ENCODE measurements around the gene HNRNPD.
A peak's percentile ranks its signal among the peaks of the same experiment; 100 is the strongest.
"Not testable (repeated sequence)": the region's sequence is repeated elsewhere in the genome, so short reads cannot be mapped to it uniquely, and the experiment has no call there.

HNRNPD gene

DNA sequence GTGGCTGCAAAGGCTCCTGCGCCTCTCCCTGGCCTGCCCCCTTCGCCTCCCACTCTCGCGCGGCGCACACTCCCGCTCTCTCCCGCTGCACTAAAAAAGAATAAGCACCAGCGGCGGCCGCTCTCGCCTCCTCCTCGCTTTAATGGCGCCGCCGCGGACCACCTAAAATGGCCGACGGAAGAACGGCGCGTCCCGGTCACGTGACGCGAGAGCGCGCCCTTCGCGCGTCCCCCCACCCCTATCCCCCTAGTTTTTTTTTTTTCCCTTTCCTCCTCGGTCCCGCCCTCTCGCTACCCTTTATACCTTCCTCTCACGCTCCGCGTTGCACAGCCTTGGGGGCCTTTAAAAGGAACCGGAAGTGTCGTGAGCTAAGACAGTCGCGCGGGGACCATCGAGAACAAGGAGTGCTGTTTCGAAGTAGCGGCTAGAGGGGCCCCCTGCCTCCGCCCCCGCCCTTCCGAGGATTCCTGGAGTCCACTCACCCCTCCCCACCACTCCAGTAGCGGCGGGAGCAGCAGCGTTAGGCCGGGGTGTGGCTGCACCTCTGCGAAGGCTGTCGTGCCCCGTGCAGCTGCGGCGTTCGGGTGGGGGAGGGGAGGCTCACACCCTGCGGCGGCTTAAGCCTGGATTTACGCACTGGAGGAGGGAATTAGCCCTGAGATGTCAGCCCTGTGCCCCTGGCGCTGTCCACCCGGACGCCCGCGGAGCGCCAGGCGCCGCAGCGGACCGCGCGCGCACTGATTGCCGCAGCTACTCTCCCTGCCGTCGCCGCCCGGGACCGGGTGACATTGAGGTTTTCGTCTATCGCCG lies at the start of gene HNRNPD:
Gene HNRNPD (minus strand): TSS at position 176 of the 810 bp plus-strand sequence. CDS start 313 bp downstream, outside the sequence.
- FAIRE-seq (peak; percentile 91), DNase-seq (ENCODE audit: low spot score) (peak; percentile 98)

GRCh38 chr4:82422616-82423015 lies 48.8 kb upstream of the HNRNPD start:
- FAIRE-seq (no peak), DNase-seq (ENCODE audit: low spot score) (no peak)

DNA sequence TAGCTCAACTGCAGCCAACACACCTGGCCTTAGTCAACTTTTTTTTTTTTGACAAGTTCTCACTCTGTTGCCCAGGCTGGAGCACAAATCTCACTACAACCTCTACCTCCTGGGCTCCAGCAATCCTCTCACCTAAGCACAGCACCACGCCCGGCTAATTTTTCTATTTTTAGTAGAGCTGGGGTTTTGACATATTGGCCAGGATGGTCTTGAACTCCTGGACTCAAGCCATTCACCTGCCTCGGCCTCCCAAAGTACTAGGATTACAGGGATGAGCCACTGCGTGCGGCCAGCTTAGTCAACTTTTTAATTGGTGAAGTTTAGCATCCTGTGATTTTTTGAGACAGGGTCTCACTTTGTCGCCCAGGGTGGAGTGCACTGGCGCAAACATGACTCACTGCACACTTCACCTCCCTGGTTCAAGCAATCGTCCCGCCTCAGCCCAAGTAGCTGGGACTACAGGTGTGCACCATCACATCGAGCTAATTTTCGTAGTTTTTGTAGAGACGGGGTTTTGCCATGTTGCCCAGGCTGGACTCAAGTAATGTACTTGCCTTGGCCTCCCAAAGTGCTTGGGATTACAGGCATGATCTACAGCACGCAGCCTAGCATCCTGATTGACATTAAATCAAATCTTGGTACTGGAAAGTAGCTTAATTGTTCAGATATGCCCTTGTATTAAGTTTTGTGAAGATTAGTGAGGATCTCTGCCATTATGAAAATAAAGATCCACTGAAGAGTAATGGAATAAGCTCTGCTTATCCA lies 48.2 kb upstream of the HNRNPD start:
- DNase-seq (ENCODE audit: low spot score) = no peak

GRCh38 chr4:82419451-82419850 lies 45.7 kb upstream of the HNRNPD start:
- DNase-seq (ENCODE audit: low spot score) = no peak
- no peak for FAIRE-seq

More for the DNA sequence above, 48.2 kb upstream of the HNRNPD start:
- no peak for FAIRE-seq

DNA sequence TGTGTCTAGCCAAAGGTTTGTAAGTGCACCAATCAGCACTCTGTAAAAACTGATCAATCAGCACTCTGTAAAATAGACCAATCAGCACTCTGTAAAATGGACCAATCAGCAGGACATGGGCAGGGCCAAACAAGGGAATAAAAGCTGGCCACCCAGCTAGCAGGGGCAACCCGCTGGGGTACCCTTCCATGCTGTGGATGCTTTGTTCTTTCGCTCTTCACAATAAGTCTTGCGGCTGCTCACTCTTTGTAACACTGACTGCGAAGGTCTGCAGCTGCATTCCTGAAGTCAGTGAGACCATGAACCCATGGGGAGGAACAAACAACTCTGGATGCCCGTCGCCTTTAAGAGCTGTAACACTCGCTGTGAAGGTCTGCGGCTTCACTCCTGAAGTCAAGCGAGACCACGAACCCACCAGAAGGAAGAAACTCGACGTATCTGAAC lies 42.2 kb upstream of the HNRNPD start:
- DNase-seq (ENCODE audit: low spot score) (no peak), FAIRE-seq (no peak)

DNA sequence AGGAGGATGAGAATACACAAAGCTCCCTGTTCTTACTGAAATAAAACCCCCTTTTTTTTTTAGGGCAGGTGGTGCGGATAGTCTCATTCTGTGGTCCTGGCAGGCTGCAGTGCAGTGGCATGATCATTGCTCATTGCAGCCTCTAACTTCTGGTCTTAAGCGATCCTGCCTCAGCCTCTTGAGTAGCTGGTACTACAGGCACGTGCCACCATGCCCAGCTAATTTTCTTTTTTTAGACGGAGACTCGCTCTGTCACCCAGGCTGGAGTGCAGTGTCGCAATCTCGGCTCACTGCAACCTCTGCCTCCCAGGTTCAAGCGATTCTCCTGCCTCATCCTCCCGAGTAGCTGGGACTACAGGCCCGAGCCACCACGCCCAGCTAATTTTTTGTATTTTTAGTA lies 41.3 kb upstream of the HNRNPD start:
- FAIRE-seq; DNase-seq (ENCODE audit: low spot score): not testable (repeated sequence)

DNA sequence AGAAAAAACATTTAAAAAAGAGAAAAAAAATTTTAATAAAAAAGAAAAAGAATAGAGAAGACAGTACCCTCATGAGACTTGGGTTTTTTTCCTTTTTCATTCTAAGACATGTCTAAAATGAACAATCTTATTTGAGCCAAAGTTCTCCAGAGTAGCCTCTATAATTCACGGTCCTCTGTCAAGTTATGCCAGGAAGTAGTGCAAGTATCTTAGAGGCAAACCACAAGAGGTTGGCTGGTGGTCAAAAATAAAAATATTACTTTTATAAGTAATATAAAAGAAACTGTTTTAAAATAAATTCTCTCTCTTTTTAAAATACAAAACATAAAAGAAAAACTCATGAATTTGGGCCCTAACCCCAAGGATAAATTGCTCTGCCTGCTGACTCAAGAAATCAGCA lies 29.9 kb upstream of the HNRNPD start:
- DNase-seq (ENCODE audit: low spot score) (no peak), FAIRE-seq (no peak)

DNA sequence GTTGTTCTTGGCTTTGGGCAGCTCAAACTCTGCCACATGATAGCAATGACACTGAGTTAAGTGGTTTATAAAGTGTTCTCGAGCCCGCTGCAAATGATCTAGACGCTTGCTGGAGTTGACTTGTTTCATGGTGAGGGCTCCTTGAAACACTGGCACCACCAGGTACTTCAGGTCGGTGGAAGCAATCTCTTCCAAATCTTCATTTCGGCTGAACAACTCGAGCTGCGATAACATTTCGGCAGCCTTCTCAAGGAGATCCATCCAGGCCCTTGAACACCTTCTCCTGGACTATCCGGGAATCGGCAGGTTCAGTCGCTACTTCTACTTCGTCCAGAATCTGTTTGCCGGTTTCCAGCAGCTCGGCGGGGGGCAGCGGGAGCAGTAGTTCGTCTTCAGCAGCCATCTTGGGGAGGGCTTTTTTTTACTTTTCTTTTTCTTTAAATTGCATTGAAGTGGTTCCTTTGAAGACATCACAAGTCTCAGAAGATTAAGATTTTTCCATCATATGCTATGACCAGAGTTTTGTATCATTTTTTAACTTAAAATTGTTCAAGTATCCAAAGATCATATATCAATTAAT lies 28.5 kb upstream of the HNRNPD start:
- no peak for FAIRE-seq

DNA sequence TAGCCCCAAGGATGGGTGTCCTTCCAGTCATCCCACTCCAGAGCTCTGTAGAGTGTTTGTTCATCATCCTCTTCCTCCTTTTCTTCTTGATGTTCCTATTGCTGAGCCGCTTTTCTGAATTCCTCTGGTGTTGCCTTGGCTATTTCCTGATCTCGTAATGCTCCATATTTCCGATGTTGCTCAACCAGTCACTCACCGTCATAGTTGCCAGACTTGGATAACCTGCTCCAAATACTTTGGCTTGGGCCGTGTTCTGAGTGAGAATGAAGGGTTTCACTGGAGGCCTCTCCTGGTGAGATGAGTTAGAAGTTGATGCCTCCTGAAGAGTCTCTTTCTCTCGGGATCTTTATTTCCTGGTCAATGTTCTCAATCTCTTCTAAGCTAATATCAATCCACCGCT lies 27.8 kb upstream of the HNRNPD start:
- no peak for FAIRE-seq
- DNase-seq (ENCODE audit: low spot score) = no peak

More for the DNA sequence above, 28.5 kb upstream of the HNRNPD start:
- DNase-seq (ENCODE audit: low spot score) = no peak

- DNase-seq (ENCODE audit: low spot score) (no peak), FAIRE-seq (no peak)
Observed at GRCh38 chr4:82398263-82398662, 24.5 kb upstream of the HNRNPD start.

DNA sequence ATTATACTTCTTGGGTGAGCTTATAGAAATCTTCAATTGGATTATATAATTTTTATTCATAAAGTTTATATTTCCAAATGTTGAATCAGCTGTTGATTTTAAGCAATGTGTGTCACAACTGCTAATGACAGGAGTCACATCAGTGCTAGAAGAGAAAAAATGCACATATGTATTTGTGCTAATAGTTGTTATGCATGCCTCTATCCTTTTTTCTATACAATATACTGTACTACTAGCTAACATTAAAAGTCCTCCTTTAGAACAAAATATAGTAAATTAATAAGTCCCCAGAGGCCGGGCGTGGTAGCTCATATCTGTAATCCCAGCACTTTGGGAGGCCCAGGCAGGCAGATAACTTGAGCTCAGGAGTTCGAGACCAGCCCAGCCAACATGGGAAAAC lies 23.7 kb upstream of the HNRNPD start:
- DNase-seq (ENCODE audit: low spot score) (no peak), FAIRE-seq (no peak)

- no peak for FAIRE-seq
- peak; percentile 24 for DNase-seq (ENCODE audit: low spot score)
Observed at GRCh38 chr4:82394896-82395295, 21.1 kb upstream of the HNRNPD start.

- DNase-seq (ENCODE audit: low spot score); FAIRE-seq: not testable (repeated sequence)
Observed at GRCh38 chr4:82390061-82390460, 16.3 kb upstream of the HNRNPD start.

- FAIRE-seq (no peak), DNase-seq (ENCODE audit: low spot score) (no peak)
Observed at GRCh38 chr4:82388405-82388804, 14.6 kb upstream of the HNRNPD start.

DNA sequence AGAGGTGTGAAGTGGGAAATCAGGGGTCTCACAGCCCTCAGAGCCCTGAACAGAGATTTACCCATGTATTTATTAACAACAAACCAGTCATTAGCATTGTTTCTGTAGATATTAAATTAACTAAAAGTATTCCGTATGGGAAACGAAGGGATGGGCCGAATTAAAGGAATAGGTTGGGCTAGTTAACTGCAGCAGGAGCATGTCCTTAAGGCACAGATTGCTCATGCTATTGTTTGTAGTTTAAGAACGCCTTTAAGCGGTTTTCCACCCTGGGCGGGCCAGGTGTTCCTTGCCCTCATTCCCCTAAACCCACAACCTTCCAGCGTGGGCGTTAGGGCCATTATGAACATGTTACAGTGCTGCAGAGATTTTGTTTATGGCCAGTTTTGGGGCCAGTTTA lies 12.5 kb upstream of the HNRNPD start:
- not testable (repeated sequence) for FAIRE-seq

GRCh38 chr4:82382751-82383150 lies 9.0 kb upstream of the HNRNPD start:
- DNase-seq (ENCODE audit: low spot score) = no peak
- FAIRE-seq = no peak

More for the DNA sequence above, 12.5 kb upstream of the HNRNPD start:
- DNase-seq (ENCODE audit: low spot score) = not testable (repeated sequence)

- DNase-seq (ENCODE audit: low spot score) (no peak), FAIRE-seq (no peak)
Observed at GRCh38 chr4:82381661-82382296, 8.0 kb upstream of the HNRNPD start.

DNA sequence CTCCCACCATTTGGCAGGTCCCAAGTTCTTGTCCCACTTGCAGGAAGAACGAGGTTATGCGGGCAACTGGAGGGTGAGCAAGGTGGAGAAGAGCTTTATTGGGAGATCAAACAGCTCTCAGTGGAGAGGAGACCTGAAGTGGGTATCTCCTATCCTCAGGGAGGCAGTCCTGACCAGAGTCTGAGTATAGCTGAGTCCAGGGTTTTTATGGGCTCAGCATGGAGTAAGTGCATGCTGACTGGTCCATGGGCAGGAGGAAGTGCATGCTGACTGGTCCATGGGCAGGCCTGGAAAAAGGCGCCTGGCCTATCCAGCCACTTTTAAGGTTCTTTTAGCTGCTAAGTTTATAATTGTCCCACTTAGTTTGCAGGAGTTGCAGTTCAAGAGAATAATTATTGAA lies 7.4 kb upstream of the HNRNPD start:
- FAIRE-seq (no peak), DNase-seq (ENCODE audit: low spot score) (no peak)

- FAIRE-seq = no peak
Observed at GRCh38 chr4:82380831-82381230, 7.0 kb upstream of the HNRNPD start.

GRCh38 chr4:82380344-82380743 lies 6.6 kb upstream of the HNRNPD start:
- DNase-seq (ENCODE audit: low spot score) (no peak), FAIRE-seq (no peak)

More at GRCh38 chr4:82380831-82381230, 7.0 kb upstream of the HNRNPD start:
- no peak for DNase-seq (ENCODE audit: low spot score)

DNA sequence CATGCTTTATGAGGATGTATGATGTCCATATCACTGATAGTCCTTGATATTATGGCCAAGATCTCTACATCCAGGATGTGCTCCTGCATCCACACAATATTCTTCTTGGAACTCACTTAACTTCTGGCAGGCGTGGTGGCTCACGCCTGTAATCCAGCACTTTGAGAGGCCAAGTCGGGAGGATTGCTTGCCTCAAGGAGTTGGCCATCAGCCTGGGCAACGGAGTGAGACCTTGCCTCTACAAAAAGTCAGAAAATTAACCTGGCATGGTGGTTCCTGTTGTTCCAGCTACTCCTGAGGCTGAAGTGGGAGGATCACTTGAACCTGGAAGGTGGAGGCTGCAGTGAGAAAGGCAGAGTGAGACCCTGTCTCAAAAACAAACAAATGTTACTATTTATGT lies 2.3 kb upstream of the HNRNPD start:
- no peak for FAIRE-seq
- DNase-seq (ENCODE audit: low spot score) = no peak

GRCh38 chr4:82373486-82373815 lies 340 bp downstream of the HNRNPD start:
- DNase-seq (ENCODE audit: low spot score) = no peak
- FAIRE-seq = no peak

Measured in RCC 7860 (cell line).